Measurements from ENCODE around the gene KCNRG.
"Not testable (repeated sequence)": the region's sequence is repeated elsewhere in the genome, so short reads cannot be mapped to it uniquely, and the experiment has no call there.

The KCNRG gene

GRCh38 chr13:50015258-50015657 is at the start of gene KCNRG:
Gene KCNRG, plus strand, starts transcription at chr13:50015444. Its CDS starts 50 bp downstream, at chr13:50015494.
- no peak for DNase-seq (ENCODE audit: low spot score)

DNA sequence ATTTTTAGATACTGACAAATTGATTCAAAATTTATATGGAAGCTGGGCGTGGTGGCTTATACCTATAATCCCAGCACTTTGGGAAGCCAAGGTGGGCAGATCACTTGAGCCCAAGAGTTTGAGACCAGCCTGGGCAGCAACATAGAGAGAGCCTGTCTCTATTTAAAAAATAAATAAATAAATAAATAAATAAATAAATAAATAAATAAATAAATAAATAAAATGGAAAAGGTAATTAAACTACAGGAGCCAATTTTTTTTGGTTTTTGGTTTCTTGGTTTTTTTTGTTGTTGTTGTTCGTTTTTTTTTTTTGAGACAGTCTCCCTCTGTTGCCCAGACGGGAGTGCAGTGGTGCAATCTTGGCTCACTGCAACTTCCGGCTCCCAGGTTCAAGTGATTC is 47.8 kb upstream of the KCNRG start:
- no peak for DNase-seq (ENCODE audit: low spot score)

GRCh38 chr13:49972709-49973108 is 42.5 kb upstream of the KCNRG start:
- DNase-seq (ENCODE audit: low spot score) = no peak

DNA sequence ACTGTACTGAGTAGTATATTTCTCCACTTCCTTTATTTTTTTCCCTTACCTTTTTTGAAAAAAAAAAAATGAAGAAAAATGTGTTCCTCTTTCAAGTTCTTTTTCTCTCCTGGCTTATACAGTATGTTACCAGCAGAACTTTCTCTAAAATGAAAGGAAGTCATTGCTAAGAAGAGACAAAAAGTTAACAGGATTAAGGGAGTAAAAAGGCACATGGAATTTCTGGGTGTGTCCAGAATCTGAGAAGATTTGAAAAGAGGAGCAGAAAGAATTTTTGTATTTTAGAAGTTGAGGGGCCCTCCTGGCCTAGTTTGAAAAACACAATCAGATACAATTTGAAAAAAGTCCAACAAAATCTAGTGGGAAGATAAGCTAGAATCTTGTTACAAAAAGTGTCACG is 39.4 kb upstream of the KCNRG start:
- DNase-seq (ENCODE audit: low spot score) = no peak

GRCh38 chr13:49976314-49977258 is 38.7 kb upstream of the KCNRG start:
- DNase-seq (ENCODE audit: low spot score) = peak; percentile 84

DNA sequence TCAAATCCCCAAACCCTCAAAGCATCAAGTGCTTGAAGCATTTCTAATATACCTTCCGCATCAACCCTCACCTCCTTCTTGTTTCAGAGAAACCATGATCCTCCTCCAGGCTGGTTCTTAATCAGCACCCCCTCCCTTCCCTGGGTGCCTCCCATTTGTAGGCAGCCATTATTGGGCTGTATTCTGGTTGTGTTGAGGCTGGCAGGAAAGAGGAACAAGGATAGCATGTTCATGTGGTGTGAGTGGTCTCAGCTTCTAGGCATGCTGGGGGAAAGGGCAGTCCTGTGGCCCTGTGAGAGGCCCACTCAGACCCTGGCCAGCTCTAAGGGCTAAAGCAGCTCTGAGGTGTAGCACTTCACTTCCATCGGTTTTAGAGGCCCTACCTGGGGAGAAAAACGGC is 37.3 kb upstream of the KCNRG start:
- no peak for DNase-seq (ENCODE audit: low spot score)

DNA sequence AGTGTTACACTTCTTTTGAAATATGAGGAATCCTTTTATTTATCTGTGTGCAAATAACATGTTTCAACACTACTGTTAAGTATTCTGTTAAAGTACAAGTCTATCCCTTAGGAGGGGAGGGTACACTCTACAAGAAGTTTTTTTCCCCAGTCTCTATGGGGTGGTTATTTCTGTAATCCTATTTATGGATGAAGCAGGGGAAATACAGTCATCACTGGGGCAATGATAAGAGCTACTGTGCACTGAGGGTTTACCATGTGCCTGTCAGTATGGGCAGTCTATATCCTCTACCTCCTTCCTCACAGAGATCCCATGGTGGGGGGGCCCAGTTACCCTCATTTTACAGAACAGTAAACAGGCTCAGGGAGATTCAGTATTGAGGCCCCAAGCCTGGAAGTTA is 35.0 kb upstream of the KCNRG start:
- DNase-seq (ENCODE audit: low spot score) = no peak

- DNase-seq (ENCODE audit: low spot score) = no peak
Observed at GRCh38 chr13:49985129-49985528, 30.1 kb upstream of the KCNRG start.

GRCh38 chr13:49986471-49986870 is 28.8 kb upstream of the KCNRG start:
- no peak for DNase-seq (ENCODE audit: low spot score)

DNA sequence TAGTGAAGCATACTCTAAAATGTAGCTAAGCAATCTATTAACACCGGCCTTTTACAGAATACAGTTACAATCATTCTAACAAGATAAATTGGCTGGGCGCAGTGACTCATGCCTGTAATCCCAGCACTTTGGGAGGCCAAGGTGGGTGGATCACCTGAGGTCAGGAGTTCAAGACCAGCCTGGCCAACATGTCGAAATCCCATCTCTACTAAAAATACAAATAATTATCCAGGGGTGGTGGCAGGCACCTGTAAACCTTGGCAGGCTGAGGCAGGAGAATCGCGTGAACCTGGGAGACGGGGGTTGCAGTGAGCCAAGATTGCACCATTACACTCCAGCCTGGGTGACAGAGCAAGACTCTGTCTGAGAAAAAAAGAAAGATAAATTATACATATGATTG is 24.6 kb upstream of the KCNRG start:
- DNase-seq (ENCODE audit: low spot score) = not testable (repeated sequence)

- DNase-seq (ENCODE audit: low spot score) = no peak
Observed at GRCh38 chr13:49993111-49993510, 22.1 kb upstream of the KCNRG start.

GRCh38 chr13:49993666-49994065 is 21.6 kb upstream of the KCNRG start:
- DNase-seq (ENCODE audit: low spot score) = no peak

GRCh38 chr13:49995625-49996101 is 19.6 kb upstream of the KCNRG start:
- no peak for DNase-seq (ENCODE audit: low spot score)

- DNase-seq (ENCODE audit: low spot score) = peak; percentile 90
Observed at GRCh38 chr13:49996161-49996915, 18.9 kb upstream of the KCNRG start.

- DNase-seq (ENCODE audit: low spot score) = peak; percentile 87
Observed at GRCh38 chr13:49996951-49997895, 18.0 kb upstream of the KCNRG start, which contains the start of gene TRIM13. Gene TRIM13, plus strand, starts transcription at chr13:49997042. Its CDS starts 14,899 bp downstream, at chr13:50011941.

DNA sequence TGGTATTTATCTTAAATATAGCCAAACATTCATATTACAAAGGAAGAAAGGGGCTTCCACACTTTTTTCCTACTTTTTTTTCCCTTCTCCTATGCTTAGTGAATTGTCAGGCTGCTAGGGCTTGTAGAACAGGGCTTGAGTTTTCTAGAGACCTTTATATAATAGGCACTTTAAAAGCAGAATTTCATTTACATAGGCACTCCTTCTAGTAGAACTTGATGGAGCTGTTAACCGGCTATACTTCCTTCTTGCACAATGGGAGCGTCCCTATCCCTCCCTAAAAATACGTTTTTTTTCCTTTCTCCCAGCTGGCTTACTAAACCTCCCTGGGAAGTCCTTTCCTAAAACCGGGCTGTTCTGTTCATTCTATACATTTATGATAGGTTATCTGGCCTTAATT is 17.3 kb upstream of the KCNRG start:
- no peak for DNase-seq (ENCODE audit: low spot score)

DNA sequence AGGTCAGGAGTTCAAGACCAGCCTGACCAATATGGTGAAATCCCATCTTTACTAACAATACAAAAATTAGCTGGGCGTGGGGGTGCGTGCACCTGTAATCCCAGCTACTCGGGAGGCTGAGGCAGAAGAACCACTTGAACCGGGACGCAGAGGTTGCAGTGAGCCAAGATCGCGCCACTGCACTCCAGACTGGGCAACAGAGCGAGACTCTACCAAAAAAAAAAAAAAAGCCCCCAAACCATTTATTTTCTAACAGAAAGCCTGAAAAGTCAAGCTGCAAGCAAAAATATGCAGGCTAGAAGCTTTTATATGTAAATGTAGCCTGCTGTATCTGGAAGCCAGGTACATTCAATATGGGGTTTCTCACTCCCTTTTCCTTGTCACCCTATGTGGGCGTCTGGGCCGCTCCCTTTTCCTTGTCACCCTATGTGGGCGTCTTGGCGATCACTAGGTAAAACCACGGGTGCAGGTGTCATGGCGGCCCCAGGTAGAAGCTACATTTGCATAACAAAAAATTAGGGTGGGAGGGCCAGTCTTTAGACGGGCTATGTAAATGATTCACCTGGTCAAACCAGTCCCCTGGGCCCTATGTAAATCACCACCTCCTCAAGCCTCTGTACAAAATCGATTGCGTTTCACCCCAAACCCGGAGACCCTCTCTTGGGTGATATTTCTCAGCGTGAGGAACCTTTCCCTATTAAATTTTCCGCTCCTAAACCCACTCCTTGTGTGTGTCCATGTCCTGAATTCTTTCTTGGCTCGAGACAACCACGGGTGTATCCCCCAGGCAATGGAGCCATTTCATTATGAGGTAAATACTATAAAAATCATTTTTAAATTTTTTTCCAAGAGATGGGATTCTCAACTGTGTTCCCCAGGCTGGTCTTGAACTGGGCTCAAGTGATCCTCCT is 16.3 kb upstream of the KCNRG start:
- DNase-seq (ENCODE audit: low spot score) = no peak

DNA sequence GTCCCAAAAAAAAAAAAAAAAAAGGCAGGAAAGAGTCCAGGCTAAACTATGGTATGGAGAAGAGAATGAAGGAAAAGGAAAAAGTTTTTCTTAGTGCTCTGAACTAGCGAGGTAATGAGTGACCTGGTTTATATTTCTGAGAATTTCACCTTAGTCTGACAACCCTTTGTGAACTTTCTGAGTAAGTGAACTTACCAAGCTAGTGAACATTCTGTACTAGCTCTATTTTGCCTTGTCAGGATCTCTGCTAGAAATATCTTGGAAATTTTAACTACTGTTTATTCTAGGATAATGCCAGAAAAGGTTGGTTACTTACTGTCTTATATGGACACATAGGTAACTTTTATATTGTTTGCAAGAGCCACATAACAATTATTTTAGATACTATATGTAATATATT is 14.0 kb upstream of the KCNRG start:
- DNase-seq (ENCODE audit: low spot score) = no peak

DNA sequence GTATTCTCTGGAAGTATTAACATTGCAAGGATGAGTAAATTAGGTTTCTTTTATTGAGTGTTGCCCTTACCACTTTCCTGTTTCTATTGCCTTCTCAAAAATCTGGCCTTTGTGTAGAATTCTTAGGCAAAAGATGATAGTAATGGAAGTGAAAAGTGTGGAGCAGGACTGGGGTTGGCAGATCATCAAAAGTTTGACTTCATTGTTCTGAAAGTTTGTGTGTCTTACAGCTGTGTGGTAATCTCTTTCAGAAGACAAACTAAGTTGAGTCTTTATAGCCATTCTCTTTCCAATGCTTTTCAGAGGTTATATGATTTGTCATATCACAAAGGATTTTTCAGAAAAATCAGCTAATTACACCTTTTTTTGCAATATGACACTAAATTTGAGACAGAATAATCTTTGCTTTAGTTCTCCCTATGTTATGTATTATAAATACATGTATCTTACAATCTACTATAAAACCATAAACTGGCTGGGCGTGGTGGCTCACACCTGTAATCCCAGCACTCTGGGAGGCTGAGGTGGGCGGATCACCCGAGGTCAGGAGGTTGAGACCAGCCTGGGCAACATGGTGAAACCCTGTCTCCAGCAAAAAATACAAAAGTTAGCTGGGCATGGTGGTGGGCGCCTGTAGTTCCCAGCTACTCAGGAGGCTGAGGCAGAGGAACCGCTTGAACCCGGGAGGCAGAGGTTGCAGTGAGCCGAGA is 8.7 kb upstream of the KCNRG start:
- DNase-seq (ENCODE audit: low spot score) = no peak

DNA sequence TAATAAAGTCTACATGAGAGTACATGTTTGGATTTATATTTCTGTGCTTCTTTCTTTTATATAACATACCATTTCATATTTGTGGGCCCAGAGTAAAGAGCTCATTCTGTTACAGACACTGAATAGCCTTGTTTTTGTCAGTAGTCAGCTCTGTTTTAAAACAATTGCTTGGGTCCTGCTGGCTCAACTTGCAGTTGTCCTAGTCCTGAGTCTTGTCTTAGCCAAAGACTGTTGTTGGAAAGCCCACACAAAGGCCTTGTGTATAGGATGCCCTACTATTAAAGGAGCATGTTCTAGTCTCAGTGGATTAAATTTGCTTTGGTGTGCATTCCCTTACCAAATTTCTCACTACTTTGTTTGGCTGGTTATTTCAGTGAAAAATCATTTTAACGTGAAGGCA is 3.8 kb upstream of the KCNRG start:
- no peak for DNase-seq (ENCODE audit: low spot score)

All from hematopoietic multipotent progenitor cell treated with erythropoietin and hydrocortisone succinate and interleukin-3 and kit ligand, for 17 days (in vitro differentiated cells).